ENCODE measurements around the gene SNRNP70.

- TF ChIP-seq CTCF (IDR thresholded peaks at IDR 0.05; ENCODE audit: extremely low read depth in 1 of 2, insufficient read depth in 1 of 2, low read depth in 1 of 2, low read length in 2 of 2) (no peak), POLR2A (IDR thresholded peaks at IDR 0.05; ENCODE audit: low read depth, low read length) (no peak), POLR2AphosphoS5 (IDR thresholded peaks at IDR 0.05; ENCODE audit: insufficient read depth, low read depth, low read length) (no peak), EZH2 (IDR thresholded peaks at IDR 0.05; ENCODE audit: borderline replicate concordance, low read depth, low read length, severe bottlenecking) (no peak), JUN (IDR thresholded peaks at IDR 0.05; ENCODE audit: borderline replicate concordance, insufficient read depth, insufficient read length, low read depth) (no peak)
Measured at GRCh38 chr19:49120868-49121267, 35.6 kb downstream of the SNRNP70 start.
